ENCODE measurements around the gene TATDN2. TPM values are rescaled to one million over a fixed set of nuclear protein-coding genes. Genes with fewer than 3 reads are reported as not detected.

The TATDN2 gene
- total RNA-seq: 10 to 100 TPM; 16.3 to 22.7 (median 20.1) TPM
- 10 to 100 TPM in 2 of 3 donors, 1 to 10 TPM in 1; 9.6 to 22.1 (median 16.0) TPM for polyA plus RNA-seq
- long read RNA-seq, donor 1, partial matches to known transcripts: 2 of 2 reads
- long read RNA-seq, donor 1, other reads (novel, unspliced or antisense): 0 of 2 reads
- long read RNA-seq, donor 2, partial matches to known transcripts: 10 of 10 reads
- long read RNA-seq, donor 2, other reads (novel, unspliced or antisense): 0 of 10 reads

- Histone ChIP-seq H3K27me3 (ENCODE audit: insufficient read depth in 3 of 3, low read length in 2 of 3) (no peaks in the 10 kb centered on the region), H3K27ac (peak within 1 kb of the TSS; percentile 96), H3K36me3 (ENCODE audit: insufficient read depth in 1 of 2, low read depth in 1 of 2) (peaks cover 0 to 48% of the 10 kb centered on the region in 2 donors), H3K4me3 (peak within 1 kb of the TSS; percentile 78), H3K4me1 (peaks cover 13% of the 10 kb centered on the region), H3K9me3 (no peaks in the 10 kb centered on the region)
- peak; percentile 98 for DNase-seq
- intact Hi-C loops (cut with DNase I): no loop called here
- TF ChIP-seq CTCF (IDR thresholded peaks at IDR 0.05): no peak
- peak; percentile 97 to 99 (median 98) for ATAC-seq
- WGBS, 3 donors: 0% methylated on average over 51 to 80 of the region's 80 CpGs
These were observed at the start of gene TATDN2 for GRCh38 chr3:10248184-10248983. TSS of gene TATDN2 (plus strand) at chr3:10248459. CDS start at chr3:10249201, 742 bp downstream.

- TF ChIP-seq CTCF (IDR thresholded peaks at IDR 0.05): no peak
- ATAC-seq: peak in 3 of 4 donors; percentile 38 to 59 (median 38)
- intact Hi-C loops (cut with DNase I): no loop called here
- H3K4me1 ChIP-seq: peaks cover 36% of the 10 kb centered on the region
- DNase-seq: no peak
- no peaks in the 10 kb centered on the region for H3K9me3 ChIP-seq
- H3K27ac ChIP-seq: peak overlapping the region; percentile 72
- no peaks in the 10 kb centered on the region for H3K27me3 ChIP-seq (ENCODE audit: insufficient read depth in 3 of 3, low read length in 2 of 3)
- peaks cover 0 to 37% of the 10 kb centered on the region in 2 donors for H3K36me3 ChIP-seq (ENCODE audit: insufficient read depth in 1 of 2, low read depth in 1 of 2)
- 69 to 72% (median 71%) methylated on average over 12 of the region's 12 CpGs for WGBS, 3 donors
- H3K4me3 ChIP-seq: no peak overlapping the region
These were observed 49.3 kb upstream of the TATDN2 start for GRCh38 chr3:10198761-10199649.

DNA sequence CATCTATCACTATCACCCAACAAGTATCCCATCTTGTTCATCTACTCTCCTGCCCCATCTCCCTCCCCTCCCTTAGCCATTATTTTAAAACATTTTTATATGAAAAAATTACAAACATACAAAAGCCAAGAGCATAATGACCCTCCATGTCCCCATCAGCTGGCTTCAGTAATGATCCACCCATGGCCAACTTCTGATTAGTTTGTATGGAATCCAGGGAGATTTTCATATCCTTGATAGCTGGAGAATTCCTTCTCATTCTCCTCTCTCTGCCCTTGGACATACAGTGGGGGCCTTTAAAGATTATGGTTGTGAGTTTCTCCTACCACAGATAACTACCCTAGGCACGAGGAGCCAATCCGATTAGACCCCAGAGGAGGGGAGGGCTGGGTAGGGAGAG lies 43.3 kb upstream of the TATDN2 start:
- ATAC-seq: peak in 1 of 4 donors; percentile 3
- peaks cover 31% of the 10 kb centered on the region for H3K4me1 ChIP-seq
- H3K4me3 ChIP-seq: no peak overlapping the region
- DNase-seq: no peak
- H3K27me3 ChIP-seq (ENCODE audit: insufficient read depth in 3 of 3, low read length in 2 of 3): no peaks in the 10 kb centered on the region
- TF ChIP-seq CTCF (IDR thresholded peaks at IDR 0.05): no peak
- H3K36me3 ChIP-seq (ENCODE audit: insufficient read depth in 1 of 2, low read depth in 1 of 2): peaks cover 0 to 51% of the 10 kb centered on the region in 2 donors
- WGBS, 3 donors: 87 to 93% (median 92%) methylated on average over 2 of the region's 2 CpGs
- peak overlapping the region; percentile 91 for H3K27ac ChIP-seq
- no peaks in the 10 kb centered on the region for H3K9me3 ChIP-seq
- intact Hi-C loops (cut with DNase I): no loop called here

DNA sequence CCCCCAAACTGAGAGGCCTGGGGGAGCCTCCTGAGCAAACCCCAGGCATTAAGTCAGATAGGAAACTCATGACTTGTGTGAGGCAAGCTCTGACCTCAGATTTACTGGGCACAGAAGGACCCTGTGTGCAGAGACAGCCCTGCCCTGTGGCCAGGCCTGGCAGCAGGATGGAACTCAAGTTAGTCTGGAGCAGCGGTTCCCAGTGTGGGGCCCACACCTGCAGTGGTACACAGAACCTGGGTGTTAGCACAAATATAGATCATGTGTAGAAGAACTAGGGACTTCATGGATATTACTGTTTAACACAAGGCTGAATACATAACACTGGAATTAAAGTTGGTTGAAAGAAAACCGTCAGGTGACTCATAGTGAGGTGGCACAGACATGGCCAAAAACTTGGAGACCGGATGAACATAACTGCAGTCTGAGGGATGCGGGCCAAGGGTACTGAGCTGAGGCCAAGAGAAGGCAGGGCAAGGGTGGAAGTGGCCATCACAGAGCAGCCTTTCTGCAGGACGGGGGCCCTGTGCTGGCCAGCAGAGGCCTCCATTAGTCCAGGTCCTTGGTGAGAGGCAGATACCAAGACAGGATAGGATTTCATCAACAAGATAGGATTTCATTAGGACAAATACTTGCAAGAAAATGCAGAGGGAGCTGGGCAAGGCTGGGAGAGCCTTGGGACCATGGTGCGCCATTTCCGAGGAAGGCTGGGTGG lies 42.7 kb upstream of the TATDN2 start:
- TF ChIP-seq CTCF (IDR thresholded peaks at IDR 0.05): no peak
- H3K9me3 ChIP-seq: no peaks in the 10 kb centered on the region
- intact Hi-C loops (cut with DNase I): no loop called here
- H3K27me3 ChIP-seq (ENCODE audit: insufficient read depth in 3 of 3, low read length in 2 of 3): no peaks in the 10 kb centered on the region
- WGBS, 3 donors: 50 to 80% (median 52%) methylated on average over 7 of the region's 7 CpGs
- ATAC-seq (peak; percentile 93 to 95 (median 94)), DNase-seq (peak; percentile 76 to 90)
- H3K27ac ChIP-seq: peak overlapping the region; percentile 91
- H3K4me3 ChIP-seq: no peak overlapping the region
- peaks cover 31% of the 10 kb centered on the region for H3K4me1 ChIP-seq
- peaks cover 0 to 53% of the 10 kb centered on the region in 2 donors for H3K36me3 ChIP-seq (ENCODE audit: insufficient read depth in 1 of 2, low read depth in 1 of 2)

Measured in psoas muscle (tissue), 8 donors.